ENCODE results near the gene STRIP2.

Gene STRIP2

GRCh38 chr7:129496653-129497052, 62.4 kb downstream of the STRIP2 start:
- DNase-seq (ENCODE audit: low spot score) = no peak

DNA sequence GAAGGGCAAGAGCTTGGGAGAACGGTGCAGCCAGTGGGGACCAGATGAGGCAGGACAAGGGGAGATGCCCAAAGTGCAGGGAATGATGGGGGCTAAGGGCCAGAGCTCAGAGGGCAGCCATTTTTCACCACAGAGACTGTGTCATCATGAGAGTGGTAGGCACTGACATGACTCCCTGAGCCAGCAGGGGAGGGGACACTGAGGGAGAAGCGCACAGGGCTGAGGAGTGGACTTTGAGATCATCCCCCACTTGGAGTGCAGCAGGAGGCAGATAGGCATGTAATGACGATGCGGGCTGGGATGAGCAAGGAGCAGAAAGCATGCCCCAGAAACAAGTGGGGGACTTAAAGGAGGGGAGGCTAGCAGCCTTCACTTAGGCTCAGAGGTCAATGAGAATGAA, 62.9 kb downstream of the STRIP2 start:
- no peak for DNase-seq (ENCODE audit: low spot score)

DNA sequence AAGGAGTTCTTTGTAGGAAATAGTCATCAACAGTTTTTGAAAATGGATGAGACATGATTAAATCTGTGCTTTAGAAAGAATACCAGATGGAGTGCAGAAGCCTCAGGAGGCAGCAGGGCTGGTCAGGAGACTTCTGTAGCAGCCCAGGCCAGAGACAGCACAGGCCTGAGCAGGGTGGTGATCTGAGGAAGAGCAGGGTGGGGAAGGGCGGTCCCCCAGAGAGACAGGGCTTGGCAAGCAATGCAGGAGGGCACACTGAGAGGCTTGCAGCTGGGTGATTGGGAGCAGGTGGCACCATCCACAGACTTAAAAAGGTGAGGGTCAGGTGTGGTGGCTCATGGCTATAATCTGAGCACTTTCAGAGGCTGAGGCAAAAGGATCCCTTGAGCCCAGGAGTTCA, 63.8 kb downstream of the STRIP2 start:
- no peak for DNase-seq (ENCODE audit: low spot score)

DNA sequence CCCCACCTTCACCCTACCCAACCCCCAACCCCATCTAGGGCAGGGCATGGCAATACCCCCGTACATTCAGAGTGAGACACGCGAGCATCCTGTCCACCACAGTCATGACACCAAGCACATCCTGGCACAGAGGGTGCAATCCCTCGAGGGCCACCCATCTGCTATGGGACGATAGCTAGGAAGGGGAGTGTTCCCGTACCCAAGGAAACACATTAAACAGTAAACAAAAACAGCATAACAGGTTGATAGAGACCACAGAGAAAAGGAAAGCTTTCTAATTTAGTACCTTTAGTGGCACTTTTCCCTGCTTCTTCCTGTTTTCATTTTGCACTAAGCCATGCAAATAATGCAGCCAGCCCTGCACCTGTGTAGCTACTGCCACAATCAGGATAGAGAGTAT, 65.8 kb downstream of the STRIP2 start:
- DNase-seq (ENCODE audit: low spot score) = no peak

- DNase-seq (ENCODE audit: low spot score) = peak; percentile 95
Measured at GRCh38 chr7:129501760-129502707, 67.8 kb downstream of the STRIP2 start, which contains the start of gene SMKR1. Gene SMKR1, plus strand, starts transcription at chr7:129502531. Its CDS starts 294 bp downstream, at chr7:129502825.

DNA sequence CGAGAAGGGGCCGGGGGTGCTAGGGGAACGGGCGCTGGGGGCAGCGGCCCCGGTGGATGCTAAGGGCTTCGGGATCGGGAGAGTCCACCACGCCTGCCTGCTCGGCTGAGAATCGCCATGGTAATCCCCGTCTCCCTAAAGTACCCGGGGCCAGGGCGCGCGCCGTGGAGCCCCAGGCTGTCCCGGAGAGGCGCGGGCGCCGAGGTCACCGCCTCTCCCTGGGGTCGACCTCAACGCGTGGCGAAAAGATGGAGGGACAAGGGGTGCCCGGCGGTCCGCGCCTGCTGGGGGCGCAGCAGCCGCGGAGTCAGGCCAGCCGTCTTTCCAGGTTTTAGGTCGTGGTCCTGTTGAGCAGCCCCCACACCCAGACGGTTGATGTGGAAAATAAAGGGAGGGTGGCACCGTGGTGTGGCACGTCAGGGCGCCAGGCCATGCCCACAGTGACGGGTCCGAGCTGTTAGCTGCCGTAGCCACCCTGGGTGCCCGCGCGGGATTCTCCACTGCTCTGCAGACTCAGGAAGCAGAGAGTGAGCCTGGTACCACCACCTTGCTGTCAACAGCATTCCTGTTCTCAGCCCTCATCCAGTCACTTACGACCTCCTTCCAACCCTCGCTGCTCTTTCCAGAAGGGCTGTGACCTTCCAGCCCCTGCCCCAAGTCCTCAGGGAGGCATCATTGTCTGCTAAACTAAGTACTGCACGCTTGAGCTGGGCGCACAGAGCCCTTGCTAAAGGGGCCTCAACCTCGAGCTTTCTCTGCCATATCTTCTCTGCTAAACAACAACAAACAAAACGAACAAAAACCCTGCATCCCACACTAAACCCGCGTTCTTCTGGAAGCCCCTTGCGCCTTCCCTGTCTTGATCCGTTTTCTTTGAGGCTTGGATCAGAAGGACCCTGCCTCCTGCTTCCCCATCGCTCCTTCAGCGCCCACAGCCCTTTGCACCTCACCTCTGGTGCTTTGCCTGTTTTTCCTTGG, 68.8 kb downstream of the STRIP2 start:
- DNase-seq (ENCODE audit: low spot score) = no peak

DNA sequence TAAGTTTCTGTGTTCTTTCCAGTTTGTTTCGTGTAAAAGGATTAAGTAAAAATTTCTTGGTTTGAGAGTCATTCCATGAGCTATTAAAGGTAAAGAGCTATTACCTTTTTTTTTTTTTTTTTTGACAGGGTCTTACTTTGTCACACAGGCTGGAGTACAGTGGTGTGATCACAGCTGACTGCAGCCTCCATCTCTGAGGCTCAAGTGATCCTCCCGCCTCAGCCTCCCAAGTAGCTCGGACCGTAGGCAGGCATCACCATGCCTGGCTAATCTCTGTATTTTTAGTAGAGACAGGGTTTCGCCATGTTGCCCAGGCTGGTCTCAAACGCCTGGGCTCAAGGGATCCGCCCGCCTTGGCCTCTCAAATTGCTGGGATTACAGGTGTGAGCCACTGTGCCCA, 69.5 kb downstream of the STRIP2 start:
- no peak for DNase-seq (ENCODE audit: low spot score)

DNA sequence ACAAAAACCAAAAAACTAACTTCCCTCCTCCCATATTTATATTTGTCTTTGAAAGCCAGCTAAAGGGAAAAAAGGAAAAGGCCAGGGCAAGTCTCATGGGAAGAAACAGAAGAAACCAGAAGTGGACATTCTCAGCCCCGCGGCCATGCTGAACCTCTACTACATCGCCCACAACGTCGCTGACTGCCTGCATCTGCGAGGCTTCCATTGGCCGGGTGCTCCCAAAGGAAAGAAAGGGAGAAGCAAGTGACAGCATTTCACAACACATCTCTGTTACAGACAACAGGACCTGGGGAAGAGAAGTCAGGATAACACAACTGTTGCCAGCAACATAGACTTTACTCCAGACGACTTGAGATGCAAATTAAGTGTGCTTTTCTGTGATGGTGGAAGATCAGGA, 78.0 kb downstream of the STRIP2 start:
- DNase-seq (ENCODE audit: low spot score) = no peak

DNA sequence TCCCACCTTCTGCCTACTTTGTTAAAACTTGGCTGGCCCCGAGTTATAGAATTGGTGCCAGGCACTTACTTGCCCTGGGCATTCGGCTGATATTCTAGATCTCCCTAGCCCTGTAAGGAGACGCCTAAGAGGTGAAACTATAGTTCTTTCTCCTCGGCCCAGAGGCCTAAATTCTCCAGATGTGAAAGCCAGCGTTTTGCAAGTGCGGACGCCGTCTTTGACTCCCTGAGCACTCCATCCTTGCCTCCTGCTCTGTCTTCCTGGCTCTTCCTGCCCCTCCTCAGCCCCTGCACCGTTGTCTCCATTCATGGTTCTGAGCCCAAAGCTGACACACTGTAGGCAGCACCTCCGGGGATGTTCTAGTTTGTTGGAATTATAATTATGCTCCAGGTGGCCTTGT, 79.3 kb downstream of the STRIP2 start:
- no peak for DNase-seq (ENCODE audit: low spot score)

- DNase-seq (ENCODE audit: low spot score) = peak; percentile 58
Measured at GRCh38 chr7:129514683-129515082, 80.5 kb downstream of the STRIP2 start.

DNA sequence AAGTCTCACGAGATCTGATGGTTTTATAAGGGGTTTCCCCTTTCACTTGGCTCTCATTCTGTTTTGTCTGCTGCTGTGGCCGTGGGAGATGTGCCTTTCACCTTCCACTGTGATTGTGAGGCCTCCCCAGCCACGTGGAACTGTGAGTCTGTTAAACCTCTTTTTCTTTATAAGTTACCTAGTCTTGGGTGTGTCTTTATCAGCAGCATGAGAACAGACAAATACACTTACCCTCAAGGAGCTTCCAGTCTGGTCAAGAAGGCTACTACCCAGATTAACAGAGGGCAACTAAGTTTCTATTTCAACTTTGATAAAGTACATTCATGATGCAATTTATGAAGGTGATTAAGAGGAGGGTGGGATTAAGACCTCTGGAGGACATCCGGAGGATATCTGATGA, 81.1 kb downstream of the STRIP2 start:
- DNase-seq (ENCODE audit: low spot score) = no peak

GRCh38 chr7:129517931-129518330, 83.7 kb downstream of the STRIP2 start:
- no peak for DNase-seq (ENCODE audit: low spot score)

GRCh38 chr7:129519464-129519863, 85.2 kb downstream of the STRIP2 start:
- no peak for DNase-seq (ENCODE audit: low spot score)

GRCh38 chr7:129522088-129522970, 88.1 kb downstream of the STRIP2 start:
- DNase-seq (ENCODE audit: low spot score) = peak; percentile 47

DNA sequence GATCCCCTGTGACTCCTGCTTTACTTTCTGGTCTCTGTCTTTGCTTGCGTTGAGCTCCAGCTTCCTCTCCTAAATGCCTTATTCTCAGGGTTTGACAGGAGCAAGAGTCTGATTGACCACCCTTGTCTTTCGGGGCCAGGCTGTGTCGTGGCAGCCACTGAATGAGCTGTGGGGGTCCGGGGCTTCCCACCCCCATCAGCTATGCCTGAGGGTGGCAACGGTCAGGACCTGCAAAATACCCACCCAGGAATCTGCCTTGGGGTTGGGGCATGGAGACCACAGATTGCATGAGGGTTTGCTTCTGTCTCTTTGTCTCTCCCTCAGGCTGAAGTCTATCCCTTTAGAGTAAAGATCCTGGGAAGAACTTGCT, 88.7 kb downstream of the STRIP2 start:
- no peak for DNase-seq (ENCODE audit: low spot score)

- no peak for DNase-seq (ENCODE audit: low spot score)
Measured at GRCh38 chr7:129523924-129524323, 89.7 kb downstream of the STRIP2 start.

DNA sequence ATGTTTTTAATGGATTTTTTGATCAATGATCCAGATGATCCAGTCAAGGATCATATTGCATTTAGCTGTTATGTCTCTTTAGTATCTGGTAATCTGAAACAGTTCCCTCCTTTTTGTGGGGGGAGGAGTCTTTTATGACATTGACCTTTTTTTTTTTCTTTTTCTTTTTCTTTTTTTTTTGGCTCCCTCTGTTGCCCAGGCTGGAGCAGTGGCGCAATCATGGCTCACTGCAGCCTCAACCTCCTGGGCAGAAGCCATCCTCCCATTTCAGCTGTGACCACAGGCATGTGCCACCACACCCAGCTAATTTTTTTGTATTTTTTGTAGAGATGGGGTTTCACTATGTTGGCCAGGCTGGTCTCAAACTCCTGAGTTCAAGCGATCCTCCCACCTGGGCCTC, 90.2 kb downstream of the STRIP2 start:
- DNase-seq (ENCODE audit: low spot score) = peak; percentile 66

DNA sequence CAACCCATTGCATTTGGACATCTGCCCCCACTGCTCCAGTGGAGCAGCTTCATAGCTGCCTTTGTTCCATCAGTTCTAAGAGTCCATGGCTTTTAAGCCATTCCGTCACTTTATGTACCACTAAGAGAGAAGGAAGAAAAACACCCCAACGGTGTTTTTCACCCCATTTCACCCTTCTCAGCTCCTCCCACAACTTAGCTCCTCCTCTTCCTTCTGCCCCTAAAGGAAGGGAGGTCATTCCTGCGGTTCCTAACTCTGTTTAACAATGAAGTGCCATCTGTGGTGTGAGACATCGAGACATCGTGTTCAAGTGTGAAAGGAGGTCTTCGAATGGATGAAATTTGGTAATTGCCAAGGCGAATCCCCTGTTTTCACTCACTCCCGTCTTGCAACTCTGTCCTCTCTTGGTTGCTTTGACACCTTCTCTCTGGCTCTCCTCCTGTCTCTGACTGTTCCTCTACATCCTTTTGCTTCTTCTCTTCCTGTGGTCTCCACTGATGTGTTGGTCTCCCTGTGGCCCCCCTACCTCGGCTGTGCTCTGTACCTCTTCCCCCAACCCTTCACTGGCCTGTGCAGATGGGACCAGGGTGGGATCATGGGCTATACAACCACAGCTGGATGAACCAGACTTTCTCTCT, 91.1 kb downstream of the STRIP2 start:
- DNase-seq (ENCODE audit: low spot score) = no peak

GRCh38 chr7:129529643-129530042, 95.4 kb downstream of the STRIP2 start:
- DNase-seq (ENCODE audit: low spot score) = no peak

DNA sequence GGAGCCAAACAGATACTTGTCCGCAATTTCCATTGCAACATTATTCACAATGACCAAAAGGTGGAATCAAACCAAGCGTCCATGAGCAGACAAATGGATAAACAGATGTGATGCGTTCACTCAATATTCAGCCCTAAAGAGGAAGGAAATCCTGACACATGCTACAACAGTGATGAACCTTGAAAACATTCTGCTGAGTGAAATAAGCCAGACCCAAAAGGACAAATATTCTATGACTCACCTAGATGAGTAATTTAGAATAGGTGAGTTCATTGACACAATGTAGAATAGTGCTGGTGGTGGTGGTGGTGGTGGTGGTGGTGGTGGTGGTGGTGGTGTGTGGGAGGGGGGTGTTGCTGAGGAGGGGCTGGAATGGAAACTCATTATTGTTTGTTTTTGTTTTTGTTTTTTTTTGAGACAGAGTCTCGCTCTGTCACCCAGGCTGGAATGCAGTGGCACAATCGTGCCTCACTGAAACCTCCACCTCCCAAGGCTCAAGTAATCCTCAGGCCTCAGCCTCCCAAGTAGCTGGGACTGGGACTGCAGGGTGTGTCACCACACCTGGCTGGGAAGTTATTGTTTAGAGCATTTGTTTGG, 96.7 kb downstream of the STRIP2 start:
- DNase-seq (ENCODE audit: low spot score) = peak; percentile 33

DNA sequence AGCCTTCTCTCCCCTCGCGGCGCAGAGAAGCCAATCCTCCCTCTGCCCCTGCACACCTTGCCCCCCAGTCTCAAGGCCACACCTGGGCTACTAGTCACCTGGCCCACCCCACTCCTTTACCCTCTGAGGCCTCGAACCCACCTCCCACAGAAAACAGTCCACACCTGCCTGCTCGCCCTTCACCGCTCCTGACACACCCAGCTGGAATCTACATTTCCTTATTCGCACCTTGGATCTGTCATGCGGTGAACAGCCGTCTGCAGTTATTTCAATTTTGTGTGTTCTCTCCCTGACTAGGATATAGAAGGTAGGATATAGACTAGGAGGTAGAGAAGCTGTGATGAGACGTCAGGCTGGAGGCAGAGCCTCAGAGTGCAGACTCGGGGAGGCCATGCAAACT, 97.5 kb downstream of the STRIP2 start:
- DNase-seq (ENCODE audit: low spot score) = no peak
